Suppressor macrophage (primary cell): ENCODE results near the gene ITPR2.

Experiments used
- DNase-seq, 4 experiments: peaks; one replicate each; pipeline ENCODE4 v3.0.0-alpha.2; 2020 to 2022

Gene ITPR2

DNA sequence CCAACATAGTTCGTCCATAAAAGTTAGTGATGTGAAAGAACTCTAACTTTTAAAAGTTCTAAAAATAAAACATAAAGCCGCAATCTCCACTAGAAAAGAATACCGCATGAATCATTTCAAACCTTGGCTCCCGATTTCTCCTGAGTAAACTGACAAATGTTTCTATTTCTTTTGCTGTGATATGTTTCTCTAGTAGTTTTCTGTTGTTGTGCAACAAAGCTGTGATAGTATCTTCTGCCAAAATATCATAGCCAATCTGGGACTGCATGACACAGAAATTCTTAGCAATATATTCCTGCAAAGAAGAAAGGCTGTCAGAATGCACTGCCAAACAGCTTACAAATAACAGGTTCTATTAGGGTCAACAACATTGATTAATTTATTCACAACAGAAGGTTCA, 174.0 kb downstream of the ITPR2 start:
- no peak for DNase-seq

DNA sequence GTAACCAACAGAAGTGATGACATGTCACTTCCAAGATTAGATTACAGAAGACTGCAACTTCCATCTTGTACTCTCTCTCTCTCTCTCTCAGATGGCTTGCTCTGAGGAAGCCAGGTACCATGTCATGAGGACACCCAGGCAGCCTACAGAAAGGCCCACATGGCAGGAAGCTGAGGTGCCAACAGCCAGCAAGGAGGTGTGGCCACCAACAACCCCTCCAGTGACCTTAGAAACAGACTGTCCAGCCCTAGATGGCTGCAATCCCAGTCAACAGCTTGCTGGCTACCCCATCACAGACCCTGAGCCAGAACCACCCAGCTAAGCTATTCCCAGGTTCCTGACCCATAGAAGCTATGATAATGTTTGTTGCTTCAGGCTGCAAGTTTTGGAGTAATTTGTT, 178.4 kb downstream of the ITPR2 start:
- no peak for DNase-seq

DNA sequence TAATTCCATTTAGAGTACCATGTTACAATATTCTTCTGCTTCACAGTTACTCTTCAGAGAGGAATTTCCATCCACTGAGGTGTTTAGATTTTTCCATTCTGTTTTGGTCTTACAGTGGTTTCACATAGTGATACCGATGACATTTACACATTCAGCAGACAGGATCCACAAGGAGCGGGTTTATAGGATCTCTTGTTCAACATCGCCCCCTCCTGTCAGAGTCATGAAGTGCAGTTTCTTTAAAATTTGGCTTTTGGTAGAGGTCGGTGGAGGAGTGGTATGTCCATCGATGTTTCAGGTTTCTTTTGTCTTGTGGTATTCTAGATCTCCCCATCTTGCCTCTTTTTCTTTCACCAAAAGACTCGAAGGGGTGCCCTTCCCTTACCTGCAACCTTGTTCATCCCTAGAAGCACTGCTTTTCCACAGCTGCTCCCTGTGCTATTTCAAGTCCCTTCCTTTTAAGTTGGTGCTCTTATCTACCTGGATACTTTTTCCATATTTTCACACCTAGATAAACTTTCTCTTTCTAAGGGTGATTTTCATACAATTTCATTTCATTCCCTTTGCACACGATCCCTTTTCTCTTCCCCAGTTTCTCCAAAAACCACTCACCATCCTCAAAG, 181.3 kb downstream of the ITPR2 start:
- peak; percentile 56 to 81 (median 63) for DNase-seq

DNA sequence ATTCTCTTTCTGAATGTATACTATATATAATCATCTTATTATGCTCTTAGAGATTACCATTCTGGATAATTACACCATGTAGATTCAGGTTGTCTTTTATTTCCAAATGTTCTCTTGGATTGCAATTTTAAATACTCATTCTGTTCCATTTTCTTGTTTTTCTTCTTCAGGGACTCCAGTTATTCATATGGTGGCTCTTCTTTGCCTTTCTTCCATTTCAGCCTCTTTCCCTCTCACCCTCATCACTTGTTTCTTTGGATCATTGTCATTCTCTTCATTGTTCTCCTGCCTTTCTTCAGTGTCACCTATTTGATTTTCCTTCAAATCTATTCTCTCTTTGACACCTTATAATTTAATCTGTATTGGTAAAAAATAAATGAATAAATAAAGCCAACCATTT, 182.0 kb downstream of the ITPR2 start:
- no peak for DNase-seq

DNA sequence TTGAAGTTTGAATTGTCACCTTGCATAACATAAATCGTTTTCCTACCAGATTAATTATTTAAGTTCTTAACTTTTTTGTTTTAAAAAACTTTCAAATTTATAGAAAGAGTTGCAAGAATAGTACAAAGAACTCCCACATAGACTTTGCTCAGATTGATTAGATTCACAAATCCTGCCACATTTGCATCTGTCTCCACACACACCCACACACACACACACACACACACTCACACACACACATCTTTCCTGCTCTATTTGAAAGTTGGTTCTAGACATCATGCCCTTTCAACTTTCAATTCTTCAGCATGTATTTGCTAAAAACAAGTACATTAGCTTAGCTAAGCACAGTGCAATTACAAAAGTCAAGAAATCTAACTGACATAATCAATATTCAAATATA, 184.0 kb downstream of the ITPR2 start:
- no peak for DNase-seq

DNA sequence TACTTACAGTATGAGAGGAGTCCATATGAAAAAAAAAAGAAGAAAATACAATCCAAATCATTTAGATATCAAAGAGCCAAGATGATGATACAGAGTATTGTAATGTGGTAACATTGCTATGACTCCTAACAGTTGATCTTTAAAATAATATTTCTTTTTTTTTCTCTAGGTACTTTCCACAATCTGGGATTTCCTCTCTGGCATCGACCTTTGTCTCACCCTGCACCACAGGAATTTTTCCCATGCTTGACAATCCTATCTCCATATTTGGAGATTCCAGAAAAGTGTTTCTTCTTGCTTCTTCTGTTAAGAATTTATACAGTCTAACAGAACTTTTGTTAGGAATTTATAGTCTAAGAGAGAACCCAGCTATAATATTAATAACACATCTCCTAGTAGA, 184.4 kb downstream of the ITPR2 start:
- DNase-seq, result no peak

DNA sequence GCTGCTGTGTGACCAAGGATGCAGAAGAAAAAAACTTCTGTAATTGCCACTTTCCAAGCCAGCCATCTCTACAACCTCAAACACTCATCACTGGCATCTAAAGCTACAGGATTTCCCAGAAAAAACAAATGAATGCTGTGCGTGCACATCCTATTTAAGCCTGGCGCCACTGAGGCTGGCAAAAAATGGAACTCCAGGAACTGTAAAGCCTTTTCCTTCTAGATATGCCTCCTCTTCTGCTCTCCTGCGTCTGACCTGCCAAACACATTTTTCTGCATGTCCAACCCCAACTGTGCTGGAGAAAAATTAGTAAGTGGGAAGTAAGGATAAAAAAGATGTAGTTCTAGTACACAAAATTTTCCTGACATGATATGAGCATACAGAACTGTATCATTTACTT, 184.9 kb downstream of the ITPR2 start:
- DNase-seq, result no peak

DNA sequence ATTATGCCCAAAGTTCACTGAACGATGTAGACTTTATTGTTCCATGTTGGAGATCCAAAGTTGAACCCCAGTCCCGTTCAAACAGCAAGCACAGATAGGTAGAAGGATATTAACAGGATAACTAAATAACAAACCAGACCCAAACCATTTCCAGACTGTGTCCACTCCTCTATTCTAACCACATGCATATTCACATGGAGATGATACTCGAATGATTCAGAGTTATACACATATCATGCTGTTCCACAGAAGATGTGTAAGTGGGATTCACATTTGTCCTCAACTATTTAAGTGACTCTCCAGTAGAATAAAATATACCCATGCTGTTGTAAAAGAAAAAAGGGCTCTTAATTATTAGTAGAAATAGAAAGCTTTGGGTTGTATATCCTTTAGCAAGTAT, 185.9 kb downstream of the ITPR2 start:
- no peak for DNase-seq

DNA sequence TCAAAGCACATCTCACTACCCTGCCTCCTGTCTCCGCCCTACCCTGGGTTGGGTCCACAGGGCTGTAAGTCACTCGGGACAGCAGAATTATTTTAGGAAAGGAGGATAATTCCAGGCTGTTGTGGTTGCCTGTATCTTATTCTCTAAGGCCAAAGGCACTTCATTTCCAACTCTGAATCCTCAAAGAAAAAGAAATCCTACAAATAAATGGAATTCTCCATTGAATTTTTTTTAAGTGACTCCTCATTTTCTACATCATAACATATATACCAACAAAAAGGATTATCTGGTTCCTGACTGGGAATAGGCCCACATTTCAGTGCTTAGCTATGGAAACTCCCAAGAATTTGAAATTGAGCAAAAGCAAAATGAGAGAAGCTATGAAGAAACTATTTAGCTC, 186.4 kb downstream of the ITPR2 start:
- no peak for DNase-seq

DNA sequence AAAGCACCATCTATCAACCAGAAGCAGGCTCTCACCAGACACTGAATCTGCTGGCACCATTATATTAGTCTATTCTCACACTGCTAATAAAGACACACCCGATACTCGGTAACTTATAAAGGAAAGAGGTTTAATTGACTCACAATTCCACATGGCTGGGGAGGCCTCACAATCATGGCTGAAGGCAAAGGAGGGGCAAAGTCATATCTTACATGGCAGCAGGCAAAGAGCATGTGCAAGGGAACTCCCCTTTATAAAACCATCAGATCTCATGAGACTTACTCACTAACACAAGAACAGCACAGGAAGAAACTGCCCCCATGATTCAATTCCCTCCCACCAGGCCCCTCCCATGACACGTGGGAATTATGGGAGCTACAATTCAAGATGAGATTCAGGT, 188.6 kb downstream of the ITPR2 start:
- peak in 3 of 4 experiments; percentile 5 to 13 (median 12) for DNase-seq

DNA sequence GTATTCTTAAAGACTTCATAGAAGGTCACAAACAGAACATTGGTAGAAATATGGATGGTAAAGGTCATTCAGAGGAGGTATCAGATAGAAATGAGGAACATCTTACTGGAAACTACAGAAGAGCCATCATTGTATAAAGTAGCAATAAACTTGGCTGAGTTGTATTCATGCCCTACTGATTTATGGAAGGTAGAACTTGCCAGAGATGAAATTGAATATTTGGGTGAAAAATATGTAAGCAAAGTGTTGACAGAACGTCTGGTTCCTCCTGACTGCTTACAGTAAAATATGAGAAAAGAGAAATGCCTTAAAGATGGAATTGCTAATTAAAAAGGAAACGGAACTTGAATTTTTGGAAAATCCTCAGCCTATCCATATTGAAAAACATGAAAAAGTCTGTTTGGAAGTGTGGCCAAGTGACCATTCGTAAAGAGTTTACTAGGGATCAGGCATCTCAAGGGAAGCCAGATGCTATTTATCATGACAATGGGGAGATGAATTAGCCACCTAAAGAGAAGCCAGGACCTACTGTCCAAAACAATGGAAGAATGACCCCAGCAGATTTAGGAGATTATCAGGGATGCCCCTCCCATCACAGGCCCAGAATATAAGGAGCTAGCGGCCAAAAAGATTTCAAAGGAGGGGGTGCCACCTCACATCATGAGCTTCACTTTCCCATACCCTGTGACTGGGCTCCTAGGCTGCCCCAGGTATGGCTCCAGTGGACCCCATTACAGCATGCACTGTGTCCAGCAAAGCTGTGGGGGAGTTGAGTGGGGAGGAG, 189.3 kb downstream of the ITPR2 start:
- no peak for DNase-seq

DNA sequence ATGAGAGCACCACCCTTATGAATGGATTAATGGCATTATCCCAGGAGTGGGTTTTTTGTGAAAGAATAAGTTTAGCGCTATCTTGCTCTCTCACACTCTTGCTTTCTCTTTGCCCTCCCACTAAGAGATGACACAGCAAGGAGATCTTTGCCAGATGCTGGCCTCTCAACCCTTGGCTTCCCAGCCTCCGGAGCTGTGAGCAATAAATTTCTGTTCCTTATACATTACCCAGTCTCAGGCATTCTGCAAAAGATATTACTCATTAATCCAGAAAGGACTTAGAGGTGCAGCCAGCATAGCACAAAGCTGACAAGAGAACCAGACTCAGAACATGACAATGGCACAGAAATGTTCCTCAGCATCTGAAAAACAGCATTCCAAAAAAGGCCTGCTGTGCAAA, 190.6 kb downstream of the ITPR2 start:
- DNase-seq, result no peak

DNA sequence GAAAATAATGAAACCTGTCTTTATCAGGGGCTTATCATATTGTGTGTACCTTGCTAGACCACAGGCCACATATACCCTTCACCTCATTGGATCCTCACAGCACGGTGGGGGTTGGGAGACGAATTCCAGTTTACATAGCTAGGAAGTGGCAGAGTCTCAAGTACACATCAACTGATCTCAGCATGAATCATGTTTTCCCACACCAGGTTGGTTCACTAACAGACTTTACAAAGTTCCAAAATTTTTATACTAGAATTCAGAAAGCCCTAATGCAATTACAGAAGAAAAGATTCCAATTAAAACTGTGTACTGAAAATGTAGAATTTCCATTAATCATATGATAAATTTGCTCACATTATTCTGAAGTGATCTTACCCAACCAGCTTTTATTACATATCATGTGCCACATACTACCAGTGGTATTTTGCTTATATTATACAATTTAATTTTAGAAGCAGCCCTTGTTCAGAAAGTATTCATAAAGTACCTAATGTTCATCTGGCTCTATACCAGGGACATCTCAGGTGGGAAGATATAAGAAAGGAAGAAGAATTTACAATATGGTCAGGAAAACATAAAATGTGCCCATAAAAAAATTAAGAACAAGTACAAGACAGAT, 196.2 kb downstream of the ITPR2 start:
- no peak for DNase-seq

DNA sequence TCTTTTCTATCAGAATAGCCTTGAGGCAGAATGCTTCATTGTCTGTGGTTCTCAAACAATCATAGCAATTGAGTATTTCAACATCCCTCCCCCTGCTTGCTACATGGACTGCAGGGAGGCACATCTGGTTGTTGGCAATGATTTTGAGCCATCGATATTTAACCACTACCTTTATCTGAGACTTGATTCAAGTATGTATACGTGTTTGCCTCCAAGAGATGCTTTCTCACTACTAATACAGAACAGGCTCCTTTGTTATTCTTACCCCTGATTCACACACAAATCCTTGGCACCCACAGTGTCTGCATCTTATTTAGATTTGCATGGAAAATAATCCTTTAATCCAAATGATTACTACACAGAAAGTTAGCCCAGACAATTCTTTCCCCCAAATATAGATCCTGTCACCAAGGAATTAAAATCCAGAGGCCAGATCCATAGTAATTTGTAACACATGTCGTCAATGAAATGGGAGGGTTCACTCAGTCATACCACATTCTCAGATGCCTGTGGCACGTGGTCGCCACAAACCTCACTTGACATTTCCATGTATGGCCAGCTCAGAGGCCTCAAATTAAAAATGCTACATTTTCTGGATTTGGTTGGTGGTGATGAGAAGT, 199.3 kb downstream of the ITPR2 start:
- no peak for DNase-seq

DNA sequence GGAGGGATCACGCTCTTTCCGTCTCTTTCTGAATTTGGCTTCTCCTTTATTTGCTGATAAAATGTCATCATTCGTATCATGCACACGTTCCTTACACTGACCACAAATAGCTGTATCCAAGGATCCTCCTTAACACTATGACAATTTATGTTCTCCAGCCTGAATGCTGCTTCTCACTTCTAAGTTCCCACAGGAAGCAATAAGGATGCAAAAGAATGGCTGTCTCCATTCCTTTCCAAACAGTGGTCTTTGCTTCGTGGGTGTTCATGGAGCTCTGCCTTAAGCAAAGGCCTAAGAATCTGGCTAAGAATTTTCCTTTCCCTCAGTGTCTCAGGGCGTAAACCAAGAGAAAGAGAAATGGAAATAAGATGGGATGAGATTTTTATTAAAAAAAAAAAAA, 200.2 kb downstream of the ITPR2 start:
- DNase-seq, result no peak

DNA sequence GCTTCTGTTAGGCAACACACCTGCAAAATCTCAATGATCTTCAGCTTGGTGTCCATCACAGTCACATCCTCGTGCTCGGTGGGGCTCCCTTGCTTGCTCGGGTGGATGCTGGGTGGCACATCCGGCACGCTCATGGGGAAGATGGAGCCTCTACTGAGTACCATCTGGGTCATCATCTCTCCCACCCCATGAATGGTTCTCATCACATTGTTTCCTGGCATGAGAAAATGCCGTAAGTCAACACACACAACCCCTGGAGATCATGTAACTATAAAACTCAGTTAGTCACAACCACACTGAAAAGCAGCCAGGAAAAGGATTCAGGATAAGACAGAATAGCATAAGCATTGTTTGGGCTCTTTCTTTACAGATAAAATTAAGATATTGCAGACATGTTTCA, 201.1 kb downstream of the ITPR2 start:
- no peak for DNase-seq

DNA sequence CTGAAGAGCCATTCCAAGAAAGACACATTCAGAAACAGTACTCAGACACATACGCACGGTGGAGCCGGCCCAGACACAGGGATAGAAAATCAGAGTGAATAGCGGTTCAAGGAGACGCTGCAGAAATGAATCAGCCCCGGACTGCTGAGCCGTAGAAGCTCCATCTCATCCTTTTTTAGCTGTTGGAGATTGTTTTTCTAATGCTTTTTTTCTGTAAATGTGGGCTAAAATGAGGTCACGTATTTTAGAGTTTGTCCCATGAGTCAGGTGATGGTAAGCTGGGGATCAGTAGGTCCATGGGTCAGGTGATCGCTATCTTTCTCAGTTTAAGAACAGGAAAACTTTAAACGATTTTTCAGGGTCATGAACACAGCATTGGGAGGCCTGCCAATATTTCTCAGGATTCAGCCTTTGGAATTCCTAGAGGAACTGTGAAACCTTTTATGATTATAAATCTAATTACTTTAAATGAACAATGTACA, 202.4 kb downstream of the ITPR2 start:
- no peak for DNase-seq

DNA sequence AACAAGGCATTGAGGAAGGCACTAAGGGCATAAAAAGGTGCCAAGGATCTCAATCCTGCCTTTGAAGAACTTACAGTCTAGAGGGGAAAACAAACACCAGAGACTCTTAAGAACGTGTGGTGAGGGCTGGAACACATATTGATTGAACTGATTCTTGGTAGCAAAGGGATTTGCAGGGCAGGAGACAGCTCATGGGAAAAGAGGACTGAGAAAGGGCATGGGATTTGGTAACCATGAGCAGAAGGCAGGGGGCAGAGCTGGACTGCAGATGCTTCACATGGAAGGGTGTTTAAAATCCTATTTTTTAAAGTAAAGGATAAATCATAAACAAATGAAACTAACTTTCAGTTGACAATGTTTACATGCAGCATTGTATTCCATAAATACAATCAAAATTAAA, 203.1 kb downstream of the ITPR2 start:
- DNase-seq, result no peak

DNA sequence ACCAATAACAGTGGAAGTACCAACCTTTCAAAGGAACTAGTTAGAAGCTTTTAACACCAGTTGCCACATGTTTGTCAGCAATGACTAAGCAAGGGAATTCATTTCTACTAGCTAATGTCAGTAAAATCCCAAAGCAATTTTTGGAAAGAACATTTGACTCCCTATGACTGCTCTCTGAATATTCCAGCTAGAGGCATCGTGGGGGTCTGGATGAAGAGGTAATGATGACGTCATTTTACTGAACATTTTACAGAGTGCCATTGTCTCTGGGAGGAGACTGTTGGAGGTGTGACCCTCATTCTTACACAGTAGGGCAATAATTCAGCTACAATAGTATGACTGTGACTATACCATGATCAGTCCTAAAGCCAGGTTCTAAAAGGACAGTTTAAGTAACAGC, 204.8 kb downstream of the ITPR2 start:
- no peak for DNase-seq

DNA sequence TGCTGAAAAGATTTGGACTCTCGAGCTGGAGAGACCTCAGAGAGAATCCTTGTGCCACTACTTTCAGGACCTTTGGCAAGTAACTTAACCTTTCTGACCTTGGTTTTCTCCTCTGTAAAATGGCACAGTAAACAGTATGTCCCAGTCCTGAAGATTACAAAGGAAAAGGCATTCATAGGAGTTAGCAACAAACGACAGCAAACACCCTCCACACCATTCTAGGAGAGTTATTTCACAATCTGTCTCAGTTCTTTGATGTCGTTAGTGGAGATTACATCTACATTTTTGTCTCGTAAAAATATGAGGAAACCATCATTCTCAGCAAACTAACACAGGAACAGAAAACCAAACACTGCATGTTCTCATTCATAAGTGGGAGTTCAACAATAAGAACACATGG, 205.7 kb downstream of the ITPR2 start:
- DNase-seq, result no peak

DNA sequence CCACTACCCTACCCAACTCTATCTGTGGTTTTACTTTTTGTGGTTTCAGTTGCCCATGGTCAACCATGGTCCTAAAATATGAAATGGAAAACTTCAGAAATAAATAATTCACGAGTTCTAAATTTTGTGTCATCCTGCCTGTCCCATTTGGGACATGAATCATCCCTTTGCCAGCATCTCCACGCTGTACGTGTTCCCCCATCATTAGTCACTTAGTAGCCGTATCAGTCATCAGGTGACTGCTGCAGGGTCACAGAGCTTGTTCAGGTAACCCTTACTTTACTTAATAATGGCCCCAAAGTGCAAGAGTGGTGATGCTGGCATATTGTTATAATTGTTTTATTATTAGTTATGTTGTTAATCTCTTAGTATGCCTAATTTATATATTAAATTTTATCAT, 209.9 kb downstream of the ITPR2 start:
- no peak for DNase-seq

DNA sequence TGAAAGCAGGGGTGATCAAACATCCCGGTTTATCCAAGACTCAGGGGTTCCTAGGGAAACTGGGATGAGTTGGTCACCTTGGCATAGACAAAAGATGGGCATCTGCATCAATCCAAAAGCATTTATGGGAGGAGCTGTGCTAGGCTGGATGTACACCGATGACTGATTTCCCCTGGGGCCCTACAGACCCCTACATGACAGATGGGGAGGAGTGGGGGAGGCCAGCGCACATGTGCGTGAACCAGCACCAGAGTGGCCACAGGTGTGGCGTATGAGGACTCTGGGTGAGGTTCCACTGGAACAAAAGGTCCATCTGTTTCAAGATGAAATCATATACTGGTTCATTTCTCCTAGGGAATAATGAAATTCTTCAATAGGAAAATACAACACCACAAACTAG, 210.4 kb downstream of the ITPR2 start:
- no peak for DNase-seq

DNA sequence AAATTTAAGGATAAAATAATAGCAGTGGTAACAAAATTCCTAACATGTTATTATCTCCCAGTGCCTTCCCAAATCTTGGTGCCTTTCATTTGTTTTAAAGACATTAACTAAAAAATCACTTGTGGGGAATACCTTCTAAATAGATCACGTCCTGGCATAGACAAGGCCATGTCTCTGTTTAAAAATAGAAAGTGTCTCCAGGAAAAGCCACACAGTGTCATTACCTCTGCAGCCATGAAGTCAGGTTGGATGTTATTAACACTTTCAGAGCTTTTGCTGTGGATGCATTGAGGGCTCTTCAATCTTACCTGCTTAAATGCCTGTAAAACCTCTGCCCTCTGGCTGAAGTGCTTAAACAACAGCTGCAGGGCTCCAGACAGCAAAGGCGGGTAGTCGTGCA, 211.1 kb downstream of the ITPR2 start:
- DNase-seq, result no peak

DNA sequence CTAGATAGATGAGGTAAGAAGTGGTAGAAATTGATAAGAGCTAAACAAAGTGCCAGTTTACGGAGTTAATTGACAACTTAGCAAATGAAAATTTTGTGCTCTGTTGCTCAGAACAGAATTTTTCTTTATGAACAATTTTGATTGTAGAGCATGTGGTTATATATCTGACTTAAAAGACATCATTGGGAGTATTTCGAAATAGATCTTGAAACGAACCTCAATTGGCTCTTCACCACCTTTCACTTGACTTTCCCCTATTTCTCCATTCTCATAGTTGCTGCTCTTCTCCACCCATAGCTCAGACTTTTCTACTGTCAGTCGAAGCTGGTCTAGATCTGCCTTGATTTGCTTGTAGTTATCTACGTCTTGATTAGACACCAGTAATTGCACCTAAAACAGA, 212.1 kb downstream of the ITPR2 start:
- no peak for DNase-seq
